ENCODE results near the gene DTL.
A peak's percentile ranks its signal among the peaks of the same experiment; 100 is the strongest.

DTL gene

GRCh38 chr1:212062832-212063438 lies 27.4 kb downstream of the DTL start:
- H3K27me3 ChIP-seq (ENCODE audit: control insufficient read depth, insufficient read depth, low read length): no peaks in the 10 kb centered on the region
- TF ChIP-seq CTCF (IDR thresholded peaks at IDR 0.05): peak; percentile 43
- no peaks in the 10 kb centered on the region for H3K4me1 ChIP-seq
- H3K9ac ChIP-seq: no peak overlapping the region
- H3K9me3 ChIP-seq (ENCODE audit: control insufficient read depth, low read length): peaks cover under 1% of the 10 kb centered on the region
- H3K4me2 ChIP-seq (ENCODE audit: low read length): no peak overlapping the region
- no peaks in the 10 kb centered on the region for H3K79me2 ChIP-seq
- H3K36me3 ChIP-seq (ENCODE audit: control insufficient read depth, insufficient read depth, low read length): no peaks in the 10 kb centered on the region
- H3K4me3 ChIP-seq (ENCODE audit: low read depth, low read length): no peak overlapping the region
- no peak overlapping the region for H3K27ac ChIP-seq
- no peak overlapping the region for H2AFZ ChIP-seq

GRCh38 chr1:212067787-212068186 lies 32.2 kb downstream of the DTL start:
- Histone ChIP-seq H3K4me3 (ENCODE audit: low read depth, low read length) (no peak overlapping the region), H3K27ac (no peak overlapping the region), H3K9ac (no peak overlapping the region), H3K9me3 (ENCODE audit: control insufficient read depth, low read length) (no peaks in the 10 kb centered on the region), H3K36me3 (ENCODE audit: control insufficient read depth, insufficient read depth, low read length) (no peaks in the 10 kb centered on the region), H3K4me2 (ENCODE audit: low read length) (no peak overlapping the region), H3K4me1 (no peaks in the 10 kb centered on the region), H2AFZ (no peak overlapping the region), H3K27me3 (ENCODE audit: control insufficient read depth, insufficient read depth, low read length) (no peaks in the 10 kb centered on the region), H3K79me2 (no peaks in the 10 kb centered on the region)
- TF ChIP-seq CTCF (IDR thresholded peaks at IDR 0.05): no peak

- no peaks in the 10 kb centered on the region for H3K36me3 ChIP-seq (ENCODE audit: control insufficient read depth, insufficient read depth, low read length)
- H2AFZ ChIP-seq: no peak overlapping the region
- H3K4me1 ChIP-seq: no peaks in the 10 kb centered on the region
- no peaks in the 10 kb centered on the region for H3K27me3 ChIP-seq (ENCODE audit: control insufficient read depth, insufficient read depth, low read length)
- peak; percentile 68 for TF ChIP-seq CTCF (IDR thresholded peaks at IDR 0.05)
- H3K4me3 ChIP-seq (ENCODE audit: low read depth, low read length): no peak overlapping the region
- H3K4me2 ChIP-seq (ENCODE audit: low read length): no peak overlapping the region
- H3K9ac ChIP-seq: no peak overlapping the region
- H3K9me3 ChIP-seq (ENCODE audit: control insufficient read depth, low read length): no peaks in the 10 kb centered on the region
- no peak overlapping the region for H3K27ac ChIP-seq
- H3K79me2 ChIP-seq: no peaks in the 10 kb centered on the region
Measured at GRCh38 chr1:212070720-212071302, 35.3 kb downstream of the DTL start.

- Histone ChIP-seq H3K4me3 (ENCODE audit: low read depth, low read length) (no peak overlapping the region), H2AFZ (no peak overlapping the region), H3K27me3 (ENCODE audit: control insufficient read depth, insufficient read depth, low read length) (no peaks in the 10 kb centered on the region), H3K4me1 (no peaks in the 10 kb centered on the region), H3K36me3 (ENCODE audit: control insufficient read depth, insufficient read depth, low read length) (no peaks in the 10 kb centered on the region), H3K27ac (no peak overlapping the region), H3K4me2 (ENCODE audit: low read length) (no peak overlapping the region), H3K79me2 (no peaks in the 10 kb centered on the region), H3K9me3 (ENCODE audit: control insufficient read depth, low read length) (no peaks in the 10 kb centered on the region), H3K9ac (no peak overlapping the region)
- no peak for TF ChIP-seq CTCF (IDR thresholded peaks at IDR 0.05)
Measured at GRCh38 chr1:212072047-212072446, 36.5 kb downstream of the DTL start.

GRCh38 chr1:212073490-212073889 lies 37.9 kb downstream of the DTL start:
- H3K4me3 ChIP-seq (ENCODE audit: low read depth, low read length): no peak overlapping the region
- H3K27ac ChIP-seq: no peak overlapping the region
- no peaks in the 10 kb centered on the region for H3K4me1 ChIP-seq
- H3K27me3 ChIP-seq (ENCODE audit: control insufficient read depth, insufficient read depth, low read length): no peaks in the 10 kb centered on the region
- no peak overlapping the region for H3K9ac ChIP-seq
- no peaks in the 10 kb centered on the region for H3K79me2 ChIP-seq
- H2AFZ ChIP-seq: no peak overlapping the region
- H3K4me2 ChIP-seq (ENCODE audit: low read length): no peak overlapping the region
- H3K36me3 ChIP-seq (ENCODE audit: control insufficient read depth, insufficient read depth, low read length): no peaks in the 10 kb centered on the region
- H3K9me3 ChIP-seq (ENCODE audit: control insufficient read depth, low read length): no peaks in the 10 kb centered on the region
- TF ChIP-seq CTCF (IDR thresholded peaks at IDR 0.05): no peak
